GM12891 (cell line): ENCODE results near the gene ANAPC15.

ENCODE experiments used
- DNase-seq: peaks from one replicate; pipeline ENCODE4 v3.0.0; 2011; ENCODE audit warnings: low spot score; ENCODE audit not compliant: insufficient read length
- FAIRE-seq: peaks from 2 replicates; lab custom pipeline; 2011; peaks lifted over from hg19 to GRCh38; lab: Jason Lieb, UNC
- PAX5 ChIP-seq: IDR thresholded peaks from 2 replicates; pipeline ENCODE4 v1.6.1; 2011; ENCODE audit warnings: low read length, moderate library complexity, mild to moderate bottlenecking; ENCODE audit not compliant: insufficient read depth, severe bottlenecking
- POLR2A ChIP-seq: IDR thresholded peaks from 2 replicates; pipeline ENCODE4 v1.6.1; 2011; ENCODE audit warnings: low read depth, low read length, control low read depth
- POLR2AphosphoS5 ChIP-seq: IDR thresholded peaks from 2 replicates; pipeline ENCODE4 v1.6.1; 2011; ENCODE audit warnings: low read depth, low read length, control low read depth
- POU2F2 ChIP-seq: IDR thresholded peaks from 2 replicates; pipeline ENCODE4 v1.6.1; 2011; ENCODE audit warnings: low read depth, mild to moderate bottlenecking, control low read depth, low read length, moderate library complexity
- SPI1 ChIP-seq: IDR thresholded peaks from 2 replicates; pipeline ENCODE4 v1.6.1; 2011; ENCODE audit warnings: low read depth, low read length, control low read depth
- TAF1 ChIP-seq: IDR thresholded peaks from 2 replicates; pipeline ENCODE4 v1.6.1; 2011; ENCODE audit warnings: low read depth, low read length, control low read depth

The ANAPC15 gene

GRCh38 chr11:72091292-72091691 lies 21.2 kb downstream of the ANAPC15 start:
- FAIRE-seq (peak; percentile 87), DNase-seq (peak; percentile 60)
- TF ChIP-seq TAF1, result no peak
- no peak for TF ChIP-seq PAX5
- no peak for TF ChIP-seq POLR2AphosphoS5
- TF ChIP-seq SPI1, result no peak
- TF ChIP-seq POU2F2, result no peak
- TF ChIP-seq POLR2A, result no peak

GRCh38 chr11:72088076-72088808 lies 24.3 kb downstream of the ANAPC15 start:
- TF ChIP-seq SPI1 (no peak), POU2F2 (no peak), POLR2A (no peak), PAX5 (no peak), TAF1 (no peak), POLR2AphosphoS5 (no peak)

GRCh38 chr11:72085621-72086351 lies 26.7 kb downstream of the ANAPC15 start:
- DNase-seq, result no peak
- peak; percentile 26 for FAIRE-seq
- TF ChIP-seq SPI1, result no peak
- no peak for TF ChIP-seq POU2F2
- TF ChIP-seq POLR2AphosphoS5, result no peak

More at GRCh38 chr11:72088076-72088808, 24.3 kb downstream of the ANAPC15 start:
- FAIRE-seq (no peak), DNase-seq (no peak)

DNA sequence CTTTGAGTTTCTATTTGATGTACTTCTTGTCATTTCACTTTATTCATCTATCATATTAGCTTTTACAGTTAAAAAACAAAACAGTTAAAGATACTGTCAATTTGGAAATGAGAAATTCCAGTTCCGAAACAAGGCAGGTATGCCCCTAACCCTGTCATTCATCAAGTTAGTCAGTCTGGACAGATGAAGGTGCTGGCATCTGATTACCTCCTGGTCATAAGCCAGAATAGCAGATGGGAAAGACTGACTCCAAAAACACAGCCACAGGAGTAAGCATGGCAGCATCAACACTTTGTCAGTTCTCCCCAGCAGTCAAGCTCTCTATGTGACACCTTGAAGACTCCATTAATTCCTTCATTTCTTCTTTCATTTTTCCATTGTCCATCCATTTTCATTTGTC lies 27.5 kb downstream of the ANAPC15 start:
- FAIRE-seq (no peak), DNase-seq (no peak)
- no peak for TF ChIP-seq SPI1
- TF ChIP-seq POU2F2, result no peak
- TF ChIP-seq TAF1, result no peak
- TF ChIP-seq PAX5, result no peak
- no peak for TF ChIP-seq POLR2A
- no peak for TF ChIP-seq POLR2AphosphoS5

DNA sequence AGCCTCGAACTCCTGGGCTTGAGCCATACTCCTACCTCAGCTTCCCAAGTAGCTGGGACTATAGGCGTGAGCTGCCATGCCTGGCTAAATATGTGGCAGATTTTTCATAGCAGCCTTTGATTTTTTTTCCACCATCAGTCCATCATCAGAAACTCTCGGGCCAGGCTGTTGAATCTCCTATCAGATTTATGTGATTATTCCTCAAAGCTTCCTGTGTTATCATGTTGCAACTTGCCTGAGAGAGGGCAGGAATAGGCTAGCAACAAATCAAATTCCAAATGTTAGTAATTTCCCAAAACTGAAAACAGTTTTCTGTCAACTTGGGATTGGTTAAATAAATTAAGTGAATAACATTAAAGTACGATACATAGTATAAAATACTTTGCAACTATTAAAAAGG lies 28.4 kb downstream of the ANAPC15 start:
- no peak for DNase-seq
- no peak for FAIRE-seq
- TF ChIP-seq TAF1 (no peak), POU2F2 (no peak), POLR2A (no peak), SPI1 (no peak), PAX5 (no peak), POLR2AphosphoS5 (no peak)

DNA sequence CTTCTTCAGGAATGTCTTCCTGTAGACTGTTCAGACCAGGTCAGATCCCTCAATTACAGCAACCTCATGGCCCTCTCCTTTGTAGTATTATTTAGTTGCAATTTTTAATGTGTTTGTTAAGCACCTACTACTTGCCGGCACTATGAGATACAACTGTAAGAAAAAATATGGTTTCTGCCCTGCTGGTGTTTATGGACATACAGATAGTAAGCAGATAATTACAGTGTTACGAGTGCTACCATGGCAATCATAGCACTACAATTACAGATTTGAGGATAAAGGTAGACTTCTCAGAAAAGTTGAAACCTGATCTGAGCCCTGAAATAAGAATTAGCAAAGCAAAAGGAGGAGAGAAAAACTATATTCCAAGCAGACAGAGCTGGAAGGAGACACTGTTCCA lies 29.1 kb downstream of the ANAPC15 start:
- FAIRE-seq (no peak), DNase-seq (no peak)
- no peak for TF ChIP-seq POLR2A
- TF ChIP-seq PAX5, result no peak
- TF ChIP-seq POLR2AphosphoS5, result no peak
- TF ChIP-seq SPI1, result no peak
- no peak for TF ChIP-seq TAF1
- TF ChIP-seq POU2F2, result no peak

DNA sequence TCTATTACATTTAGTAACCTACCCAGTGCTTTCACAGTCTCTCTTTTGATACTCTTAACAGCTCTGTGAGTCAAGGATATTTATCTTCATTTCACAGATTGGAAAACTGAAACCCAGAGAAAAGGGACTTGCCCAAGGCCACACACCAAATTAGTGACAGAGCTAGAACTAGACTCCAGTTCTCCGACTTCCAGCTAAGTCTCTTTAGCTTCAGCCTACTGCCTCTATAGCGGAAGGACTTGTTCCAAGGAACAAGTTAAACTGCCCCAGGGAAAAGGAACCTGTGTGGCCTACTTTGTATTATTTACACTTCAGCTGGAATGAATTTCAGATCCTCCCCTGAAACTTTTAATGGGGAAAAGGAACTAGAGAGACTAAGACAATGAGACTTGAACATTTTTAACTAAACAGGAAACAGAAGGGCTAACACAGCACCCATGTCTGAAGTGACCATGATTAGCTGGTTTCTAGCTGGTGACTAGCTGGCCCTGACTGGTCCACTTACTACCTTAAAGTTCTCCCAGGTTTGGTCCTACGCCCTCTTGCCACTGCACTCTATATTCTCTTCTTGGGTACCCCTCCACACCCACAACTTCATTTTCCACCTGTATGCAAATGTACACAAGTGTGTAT lies 30.6 kb downstream of the ANAPC15 start:
- no peak for FAIRE-seq
- TF ChIP-seq PAX5 (no peak), POLR2A (no peak), POLR2AphosphoS5 (no peak), POU2F2 (no peak), SPI1 (no peak), TAF1 (no peak)
- no peak for DNase-seq

DNA sequence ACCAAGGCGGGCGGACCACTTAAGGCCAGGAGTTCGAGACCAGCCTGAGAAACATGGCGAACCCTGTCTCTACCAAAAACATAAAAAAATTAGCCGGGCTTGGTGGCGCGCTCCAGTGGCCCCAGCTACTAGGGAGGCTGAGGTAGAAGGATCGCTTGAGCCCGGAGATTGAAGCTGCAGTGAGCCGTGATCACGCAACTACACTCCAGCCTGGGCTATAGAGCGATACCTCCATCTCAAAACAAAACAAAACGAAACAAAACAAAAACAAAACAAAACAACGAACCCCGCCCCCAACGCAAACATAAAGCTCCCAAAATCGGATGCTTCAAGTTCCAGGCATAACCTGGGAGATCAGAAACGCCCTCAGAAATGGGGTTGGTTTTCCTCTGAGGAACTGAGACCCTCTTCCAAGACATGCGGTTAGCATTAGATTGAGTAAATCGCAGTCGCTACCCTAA lies 31.3 kb downstream of the ANAPC15 start:
- DNase-seq, result no peak
- no peak for TF ChIP-seq POLR2AphosphoS5
- TF ChIP-seq TAF1, result no peak
- 0 out of 2 replicates have a peak, but pooled peaks have one; percentile 10 for TF ChIP-seq POU2F2
- no peak for FAIRE-seq
